ENCODE measurements around the gene BZW2. TPM values are rescaled to one million over a fixed set of nuclear protein-coding genes. Genes with fewer than 3 reads are reported as not detected.

The BZW2 gene
- total and polyA plus RNA-seq, 2 of the 13 experiments (the other 11 are each of a cell fraction or from before 2014, with no cell fraction given), result 21.8 to 95.2 TPM

- TF ChIP-seq SAFB2 (CRISPR knock-in tag; IDR thresholded peaks at IDR 0.05; ENCODE audit: borderline replicate concordance, low read depth) (peak; percentile 43; the same call in 1 of the 2 replicates), BRCA1 (CRISPR knock-in tag; IDR thresholded peaks at IDR 0.05) (peak; percentile 85; the same call in 1 of the 2 replicates), CERS6 (CRISPR knock-in tag; IDR thresholded peaks at IDR 0.05) (no peak), HOXD1 (CRISPR knock-in tag; IDR thresholded peaks at IDR 0.05) (0 out of 2 replicates have a peak, but pooled peaks have one; percentile 59), HOXA5 (CRISPR knock-in tag; IDR thresholded peaks at IDR 0.05) (no peak; the same call in 1 of the 2 replicates), ZNF280D (CRISPR knock-in tag; IDR thresholded peaks at IDR 0.05) (no peak), PAX8 (CRISPR knock-in tag; IDR thresholded peaks at IDR 0.05; ENCODE audit: borderline replicate concordance) (no peak; the same call in 1 of the 2 replicates), CSRNP1 (CRISPR knock-in tag; IDR thresholded peaks at IDR 0.05) (no peak), ZNF337 (CRISPR knock-in tag; IDR thresholded peaks at IDR 0.05; ENCODE audit: borderline replicate concordance, low read depth) (no peak), KIAA2018 (CRISPR knock-in tag; IDR thresholded peaks at IDR 0.05; ENCODE audit: borderline replicate concordance) (no peak), FIP1L1 (IDR thresholded peaks at IDR 0.05; ENCODE audit: borderline replicate concordance, insufficient read depth, low read depth, low read length) (no peak), ZMAT3 (CRISPR knock-in tag; conservative IDR thresholded peaks at IDR 0.05) (peak; percentile 58), XBP1 (CRISPR knock-in tag; IDR thresholded peaks at IDR 0.05) (no peak)
These were observed at the start of gene BZW2, which contains the start of gene ANKMY2 (continued) for GRCh38 chr7:16645593-16646471.
